ENCODE results near the gene FLII.

- TF ChIP-seq CTCF (IDR thresholded peaks at IDR 0.05) (no peak), POLR2A (IDR thresholded peaks at IDR 0.05) (no peak), POLR2AphosphoS5 (IDR thresholded peaks at IDR 0.05) (no peak)
These were observed 52.7 kb downstream of the FLII start for GRCh38 chr17:18205861-18206260.
